SK-N-SH (cell line): ENCODE measurements around the gene ELOVL4. TPM values are rescaled to one million over a fixed set of nuclear protein-coding genes. Genes with fewer than 3 reads are reported as not detected.

ENCODE experiments used
- CTCF ChIA-PET: fragments of 300-600, 350-600 bp; formaldehyde crosslinking; extraction: SDS; loops from one replicate; lab custom pipeline; 2021; lab: Yijun Ruan, JAX
- POLR2A ChIA-PET: fragments of 350-600 bp; sonication (Branson Sonifier 250); formaldehyde crosslinking; extraction: SDS; loops from one replicate; lab custom pipeline; 2020; ENCODE audit warnings: antibody characterized with exemption, inconsistent platforms; lab: Yijun Ruan, JAX
- DNase-seq: peaks from one replicate; pipeline ENCODE4 v3.0.0; 2012
- H2AFZ ChIP-seq: fragments of 200-600 bp; sonication (generic); 2 replicates; pipeline ENCODE4 v1.8.1; 2016; ENCODE audit warnings: antibody characterized with exemption, mild to moderate bottlenecking, low read depth
- H3F3A ChIP-seq: fragments of 200-600 bp; sonication (generic); replicated peaks from 2 replicates; pipeline ENCODE3; 2016; ENCODE audit warnings: antibody characterized with exemption, mild to moderate bottlenecking; ENCODE audit not compliant: insufficient read depth
- H3K27ac ChIP-seq, 2 experiments: fragments of 200-500 bp in 1 of 2; fragments of 200-600 bp in 1 of 2; sonication (Bioruptor generic) in 1 of 2; sonication (generic), shearing (Covaris generic) in 1 of 2; 2 replicates each; pipeline versions ENCODE4 v1.5.1 to v1.6.1; 2014 to 2016; ENCODE audit warnings: low read depth in 2 of 2, inconsistent platforms in 1 of 2, low read length in 1 of 2, mild to moderate bottlenecking in 1 of 2, mixed read lengths in 1 of 2
- H3K27me3 ChIP-seq: fragments of 200-600 bp; sonication (generic), shearing (Covaris generic); 2 replicates; pipeline ENCODE4 v1.6.1; 2016; ENCODE audit warnings: mixed run types; ENCODE audit not compliant: insufficient read depth
- H3K36me3 ChIP-seq, 2 experiments: fragments of 200-500 bp in 1 of 2; fragments of 200-600 bp in 1 of 2; sonication (Bioruptor generic) in 1 of 2; sonication (generic) in 1 of 2; replicated peaks in 1 of 2; 2 replicates each; pipeline versions ENCODE3 to v1.5.1; 2014 to 2016; ENCODE audit warnings: low read length in 1 of 2, mild to moderate bottlenecking in 1 of 2; ENCODE audit not compliant: insufficient read depth in 2 of 2, control insufficient read depth in 1 of 2
- H3K4me1 ChIP-seq, 2 experiments: fragments of 200-500 bp in 1 of 2; fragments of 200-600 bp in 1 of 2; sonication (Bioruptor generic) in 1 of 2; sonication (generic), shearing (Covaris generic) in 1 of 2; 2 replicates each; pipeline versions ENCODE4 v1.5.1 to v1.6.1; 2014 to 2016; ENCODE audit warnings: low read depth in 1 of 2, low read length in 1 of 2, mixed run types in 1 of 2; ENCODE audit not compliant: insufficient read depth in 2 of 2, control insufficient read depth in 1 of 2
- H3K4me2 ChIP-seq: fragments of 200-600 bp; sonication (generic), shearing (Covaris generic); 2 replicates; pipeline ENCODE4 v1.6.1; 2017; ENCODE audit warnings: mixed run types
- H3K4me3 ChIP-seq, 2 experiments: fragments of 200-500 bp in 1 of 2; fragments of 200-600 bp in 1 of 2; sonication (Bioruptor generic) in 1 of 2; sonication (generic), shearing (Covaris generic) in 1 of 2; 2 replicates each; pipeline versions ENCODE4 v1.5.1 to v1.8.1; 2014 to 2016; ENCODE audit warnings: low read depth in 2 of 2, inconsistent platforms in 1 of 2, low read length in 1 of 2, mild to moderate bottlenecking in 1 of 2, mixed read lengths in 1 of 2, moderate library complexity in 1 of 2
- H3K79me2 ChIP-seq: fragments of 200-600 bp; sonication (generic); 2 replicates; pipeline ENCODE4 v1.8.1; 2017; ENCODE audit warnings: mild to moderate bottlenecking; ENCODE audit not compliant: insufficient read depth
- H3K9ac ChIP-seq: fragments of 200-600 bp; sonication (generic); 2 replicates; pipeline ENCODE4 v1.6.1; 2017; ENCODE audit warnings: mixed run types
- H3K9me2 ChIP-seq: fragments of 200-600 bp; sonication (generic); 2 replicates; pipeline ENCODE4 v1.6.1; 2017; ENCODE audit warnings: mixed run types
- H3K9me3 ChIP-seq: fragments of 200-600 bp; sonication (generic); 2 replicates; pipeline ENCODE4 v1.6.1; 2017; ENCODE audit warnings: mixed run types, mild to moderate bottlenecking, moderate library complexity
- H4K20me1 ChIP-seq: fragments of 200-600 bp; sonication (generic); 2 replicates; pipeline ENCODE4 v1.6.1; 2017; ENCODE audit warnings: mild to moderate bottlenecking, mixed run types; ENCODE audit not compliant: insufficient read depth
- ELF1 ChIP-seq: IDR thresholded peaks from 2 replicates; pipeline ENCODE4 v1.4.0; 2012
- EP300 ChIP-seq, 2 experiments: IDR thresholded peaks; 2 replicates each; pipeline versions ENCODE4 v1.4.0 to v1.6.1; 2012; ENCODE audit warnings: borderline replicate concordance in 1 of 2, low read depth in 1 of 2, low read length in 1 of 2
- EZH2phosphoT487 ChIP-seq: fragments of 200-600 bp; sonication (generic); IDR thresholded peaks from 2 replicates; pipeline ENCODE4 v1.6.1; 2017; ENCODE audit warnings: low read depth, mixed run types, mild to moderate bottlenecking, antibody characterized with exemption, moderate library complexity, borderline replicate concordance
- FOXJ3 ChIP-seq: sonication (generic); formaldehyde crosslinking; IDR thresholded peaks from 2 replicates; pipeline ENCODE4 v1.5.1; 2020; ENCODE audit warnings: mild to moderate bottlenecking, missing genetic modification reagents
- FOXM1 ChIP-seq: IDR thresholded peaks from 2 replicates; pipeline ENCODE4 v1.4.0; 2012; ENCODE audit warnings: low read depth, mild to moderate bottlenecking
- GATA2 ChIP-seq: sonication (generic); formaldehyde crosslinking; IDR thresholded peaks from 2 replicates; pipeline ENCODE4 v1.5.0; 2020; ENCODE audit warnings: mild to moderate bottlenecking, missing genetic modification reagents
- IRF3 ChIP-seq: fragments of 150-350 bp; IDR thresholded peaks from 2 replicates; pipeline ENCODE4 v1.6.1; 2016; ENCODE audit warnings: mild to moderate bottlenecking, low read depth, low read length
- MAX ChIP-seq: IDR thresholded peaks from 2 replicates; pipeline ENCODE4 v1.4.0; 2012; ENCODE audit warnings: low read depth
- MEF2A ChIP-seq: IDR thresholded peaks from 2 replicates; pipeline ENCODE4 v1.4.0; 2012; ENCODE audit warnings: low read depth, borderline replicate concordance
- MXI1 ChIP-seq: IDR thresholded peaks from 2 replicates; pipeline ENCODE4 v1.6.1; 2012; ENCODE audit warnings: mild to moderate bottlenecking, low read depth, low read length, improper control_type of control experiment
- NFIC ChIP-seq: IDR thresholded peaks from 2 replicates; pipeline ENCODE4 v1.4.0; 2012; ENCODE audit warnings: borderline replicate concordance
- NRF1 ChIP-seq: IDR thresholded peaks from 2 replicates; pipeline ENCODE4 v1.6.1; 2012; ENCODE audit warnings: low read depth, mild to moderate bottlenecking, low read length
- RAD21 ChIP-seq: IDR thresholded peaks from 2 replicates; pipeline ENCODE4 v1.6.1; 2012; ENCODE audit warnings: mild to moderate bottlenecking, low read length
- RCOR1 ChIP-seq: fragments of 150-350 bp; IDR thresholded peaks from 2 replicates; pipeline ENCODE4 v1.6.1; 2017; ENCODE audit warnings: antibody characterized with exemption, low read length
- REST ChIP-seq: IDR thresholded peaks from 2 replicates; pipeline ENCODE4 v1.6.1; 2012; ENCODE audit warnings: mild to moderate bottlenecking, low read depth, low read length, moderate library complexity
- RFX5 ChIP-seq: IDR thresholded peaks from 2 replicates; pipeline ENCODE4 v1.6.1; 2012; ENCODE audit warnings: mild to moderate bottlenecking, improper control_type of control experiment, low read length
- RXRA ChIP-seq: IDR thresholded peaks from 2 replicates; pipeline ENCODE4 v1.4.0; 2012; ENCODE audit warnings: low read depth, mild to moderate bottlenecking, borderline replicate concordance
- SMC3 ChIP-seq: IDR thresholded peaks from 2 replicates; pipeline ENCODE4 v1.6.1; 2012; ENCODE audit warnings: low read depth, low read length, improper control_type of control experiment
- TAF1 ChIP-seq: IDR thresholded peaks from 2 replicates; pipeline ENCODE4 v1.6.1; 2012; ENCODE audit warnings: low read depth, mild to moderate bottlenecking, low read length, moderate library complexity, borderline replicate concordance
- USF2 ChIP-seq: fragments of 150-350 bp; IDR thresholded peaks from 2 replicates; pipeline ENCODE4 v1.6.1; 2017; ENCODE audit warnings: antibody characterized with exemption, low read length, low read depth, borderline replicate concordance
- WGBS: methylation state at CpG from one replicate; pipeline ENCODE4 v1.1.6; 2017; ENCODE audit warnings: low lambda C conversion rate; 5-methylcytosine and 5-hydroxymethylcytosine counted together
- polyA plus RNA-seq, 3 experiments: library from polyadenylated mRNA; depleted of rRNA; stranded (reverse); fragments of >200 nt; gene quantifications; 2 replicates each; pipeline ENCODE4 v1.2.3, GENCODE V29; 2012
- TF ChIP-seq, protein P1 (sequence below): IDR thresholded peaks from 2 replicates; pipeline ENCODE4 v1.4.0; 2012; ENCODE audit warnings: low read depth, borderline replicate concordance
- TF ChIP-seq, protein P2 (sequence below): IDR thresholded peaks from 2 replicates; pipeline ENCODE4; 2012

The ELOVL4 gene
- polyA plus RNA-seq, 1 of the 3 experiments (the other 2 are of a cell fraction) = 1.9 TPM

GRCh38 chr6:79946272-79947190 is 822 bp downstream of the ELOVL4 start:
- DNase-seq = peak; percentile 61
- Histone ChIP-seq H3K27ac (peak overlapping the region; percentile 2 to 69; a peak in 2 of 4 replicates), H3K4me1 (peaks cover 4 to 17% of the 10 kb centered on the region in 2 experiments; a peak in 3 of 4 replicates)
- TF ChIP-seq MXI1 (0 out of 2 replicates have a peak, but pooled peaks have one; percentile 19), GATA2 (no peak), FOXJ3 (no peak), NRF1 (no peak), ELF1 (no peak), IRF3 (no peak), EP300 (IDR thresholded peaks at IDR 0.05; ENCODE audit: borderline replicate concordance in 1 of 2, low read depth in 1 of 2, low read length in 1 of 2) (no peak), RCOR1 (no peak), SMC3 (no peak), MAX (no peak), EZH2phosphoT487 (no peak), RXRA (no peak), MEF2A (no peak), FOXM1 (no peak), RAD21 (peak; percentile 29; the same call in 1 of the 2 replicates), TAF1 (no peak), RFX5 (no peak), USF2 (no peak), REST (no peak), NFIC (no peak)
- TF ChIP-seq, protein P1, sequence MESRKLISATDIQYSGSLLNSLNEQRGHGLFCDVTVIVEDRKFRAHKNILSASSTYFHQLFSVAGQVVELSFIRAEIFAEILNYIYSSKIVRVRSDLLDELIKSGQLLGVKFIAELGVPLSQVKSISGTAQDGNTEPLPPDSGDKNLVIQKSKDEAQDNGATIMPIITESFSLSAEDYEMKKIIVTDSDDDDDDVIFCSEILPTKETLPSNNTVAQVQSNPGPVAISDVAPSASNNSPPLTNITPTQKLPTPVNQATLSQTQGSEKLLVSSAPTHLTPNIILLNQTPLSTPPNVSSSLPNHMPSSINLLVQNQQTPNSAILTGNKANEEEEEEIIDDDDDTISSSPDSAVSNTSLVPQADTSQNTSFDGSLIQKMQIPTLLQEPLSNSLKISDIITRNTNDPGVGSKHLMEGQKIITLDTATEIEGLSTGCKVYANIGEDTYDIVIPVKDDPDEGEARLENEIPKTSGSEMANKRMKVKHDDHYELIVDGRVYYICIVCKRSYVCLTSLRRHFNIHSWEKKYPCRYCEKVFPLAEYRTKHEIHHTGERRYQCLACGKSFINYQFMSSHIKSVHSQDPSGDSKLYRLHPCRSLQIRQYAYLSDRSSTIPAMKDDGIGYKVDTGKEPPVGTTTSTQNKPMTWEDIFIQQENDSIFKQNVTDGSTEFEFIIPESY = no peak
- TF ChIP-seq, protein P2, sequence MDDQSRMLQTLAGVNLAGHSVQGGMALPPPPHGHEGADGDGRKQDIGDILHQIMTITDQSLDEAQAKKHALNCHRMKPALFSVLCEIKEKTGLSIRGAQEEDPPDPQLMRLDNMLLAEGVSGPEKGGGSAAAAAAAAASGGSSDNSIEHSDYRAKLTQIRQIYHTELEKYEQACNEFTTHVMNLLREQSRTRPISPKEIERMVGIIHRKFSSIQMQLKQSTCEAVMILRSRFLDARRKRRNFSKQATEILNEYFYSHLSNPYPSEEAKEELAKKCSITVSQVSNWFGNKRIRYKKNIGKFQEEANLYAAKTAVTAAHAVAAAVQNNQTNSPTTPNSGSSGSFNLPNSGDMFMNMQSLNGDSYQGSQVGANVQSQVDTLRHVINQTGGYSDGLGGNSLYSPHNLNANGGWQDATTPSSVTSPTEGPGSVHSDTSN = peak; percentile 29; the same call in 1 of the 2 replicates

More at GRCh38 chr6:79946272-79947190, 822 bp downstream of the ELOVL4 start:
- peak overlapping the region; percentile 72; the same call in 1 of the 2 replicates for H3K9ac ChIP-seq
- peak overlapping the region; percentile 93 for H3K4me2 ChIP-seq
- H3K79me2 ChIP-seq = peaks cover 29% of the 10 kb centered on the region
- no peaks in the 10 kb centered on the region for H3K27me3 ChIP-seq
- H3K9me2 ChIP-seq = no peaks in the 10 kb centered on the region
- POLR2A ChIA-PET = interaction anchor here (1.9 kb wide), 1 partner anchor 160 kb away, joined by 5 read pairs; the partner anchor contains the start of gene BCKDHB
- H3K4me3 ChIP-seq = peak overlapping the region; percentile 90 to 92
- H3K9me3 ChIP-seq = no peaks in the 10 kb centered on the region
- CTCF ChIA-PET = interaction anchor here (0.7 to 2.2 kb wide), 21 partner anchors 10 to 159 kb away, joined by 3 to 10 read pairs (median 3); partner anchors contain the start of genes BCKDHB and TTK
- WGBS = 3% methylated on average over 15 of the region's 38 CpGs
- peak overlapping the region; percentile 90 for H2AFZ ChIP-seq
- H3F3A ChIP-seq = peaks cover 16% of the 10 kb centered on the region
- peaks cover 0 to 2% of the 10 kb centered on the region in 2 experiments for H3K36me3 ChIP-seq
- no peaks in the 10 kb centered on the region for H4K20me1 ChIP-seq
